COLO668 (cell line): ENCODE results near the gene OPRL1.
"Not testable (repeated sequence)": the region's sequence is repeated elsewhere in the genome, so short reads cannot be mapped to it uniquely, and the experiment has no call there.

ENCODE experiments used
- DNase-seq: peaks from one replicate; lab custom pipeline; 2025; ENCODE audit not compliant: unreplicated experiment; lab: John Stamatoyannopoulos, UW

The OPRL1 gene

DNA sequence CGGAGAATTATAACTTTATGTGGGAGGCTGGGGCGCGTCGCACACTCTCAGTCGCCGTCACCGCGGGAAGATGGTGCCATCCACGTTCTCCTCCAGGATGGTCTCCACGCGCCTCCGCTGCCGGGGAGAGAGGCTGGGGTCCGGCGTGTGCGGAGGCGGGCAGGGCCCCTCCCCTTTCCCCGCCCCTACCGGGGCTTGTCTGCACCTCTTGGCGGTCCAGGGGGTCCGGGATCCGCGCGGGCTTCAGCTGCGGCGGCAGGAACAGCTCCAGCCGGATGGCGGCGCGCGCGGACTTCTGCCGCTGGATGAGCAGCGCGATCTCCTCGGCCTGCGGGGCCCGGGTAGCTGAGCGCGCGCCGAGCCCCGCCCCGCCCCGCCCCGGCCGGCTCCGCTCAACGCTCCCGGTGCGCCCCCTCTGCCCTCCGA is 3.5 kb downstream of the OPRL1 start:
- DNase-seq = peak; percentile 79

- DNase-seq = no peak
These were observed 4.2 kb downstream of the OPRL1 start, which contains the start of gene LKAAEAR1 for GRCh38 chr20:64083804-64084684. TSS of gene LKAAEAR1 (minus strand) at chr20:64084398. CDS start at chr20:64084219, 179 bp downstream.

GRCh38 chr20:64084685-64085152 is 4.8 kb downstream of the OPRL1 start:
- no peak for DNase-seq

DNA sequence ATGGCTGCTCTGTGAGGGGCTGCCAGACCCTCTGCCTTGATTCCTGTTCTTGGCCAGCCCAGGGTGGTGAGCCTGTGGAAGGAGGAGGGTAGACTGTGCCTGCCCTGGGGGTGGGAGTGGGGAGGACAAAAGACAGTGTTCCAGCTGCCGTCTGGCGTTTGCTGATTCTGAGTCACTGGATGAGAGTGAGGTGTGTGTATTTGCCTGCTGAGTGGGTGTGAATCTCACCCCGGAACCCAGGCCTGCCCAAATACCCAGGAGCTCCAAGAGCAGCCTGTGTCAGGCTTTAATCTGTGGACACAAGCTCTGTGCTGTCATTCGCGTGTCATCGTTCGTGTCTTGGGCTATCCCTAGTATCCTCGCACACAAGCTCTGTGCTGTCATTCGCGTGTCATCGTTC is 6.9 kb downstream of the OPRL1 start:
- DNase-seq = no peak

DNA sequence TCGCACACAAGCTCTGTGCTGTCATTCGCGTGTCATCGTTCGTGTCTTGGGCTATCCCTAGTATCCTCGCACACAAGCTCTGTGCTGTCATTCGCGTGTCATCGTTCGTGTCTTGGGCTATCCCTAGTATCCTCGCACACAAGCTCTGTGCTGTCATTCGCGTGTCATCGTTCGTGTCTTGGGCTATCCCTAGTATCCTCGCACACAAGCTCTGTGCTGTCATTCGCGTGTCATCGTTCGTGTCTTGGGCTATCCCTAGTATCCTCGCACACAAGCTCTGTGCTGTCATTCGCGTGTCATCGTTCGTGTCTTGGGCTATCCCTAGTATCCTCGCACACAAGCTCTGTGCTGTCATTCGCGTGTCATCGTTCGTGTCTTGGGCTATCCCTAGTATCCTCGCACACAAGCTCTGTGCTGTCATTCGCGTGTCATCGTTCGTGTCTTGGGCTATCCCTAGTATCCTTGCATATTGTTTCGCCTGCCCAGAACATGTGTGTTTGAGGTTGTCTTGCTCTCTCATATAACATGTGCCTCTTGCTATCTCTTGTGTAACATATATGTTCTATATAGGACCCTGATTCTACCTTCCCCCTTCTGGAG is 7.4 kb downstream of the OPRL1 start:
- not testable (repeated sequence) for DNase-seq

DNA sequence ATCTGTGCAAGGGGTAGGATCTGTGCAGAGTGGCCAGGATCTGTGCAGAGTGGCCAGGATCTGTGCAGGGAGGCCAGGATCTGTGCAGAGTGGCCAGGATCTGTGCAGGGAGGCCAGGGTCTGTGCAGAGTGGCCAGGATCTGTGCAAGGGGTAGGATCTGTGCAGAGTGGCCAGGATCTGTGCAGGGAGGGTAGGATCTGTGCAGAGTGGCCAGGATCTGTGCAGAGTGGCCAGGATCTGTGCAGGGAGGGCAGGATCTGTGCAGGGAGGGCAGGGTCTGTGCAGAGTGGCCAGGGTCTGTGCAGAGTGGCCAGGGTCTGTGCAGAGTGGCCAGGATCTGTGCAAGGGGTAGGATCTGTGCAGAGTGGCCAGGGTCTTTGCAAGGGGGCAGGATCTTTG is 8.7 kb downstream of the OPRL1 start:
- not testable (repeated sequence) for DNase-seq

GRCh38 chr20:64090165-64090564 is 10.3 kb downstream of the OPRL1 start:
- peak; percentile 30 for DNase-seq

DNA sequence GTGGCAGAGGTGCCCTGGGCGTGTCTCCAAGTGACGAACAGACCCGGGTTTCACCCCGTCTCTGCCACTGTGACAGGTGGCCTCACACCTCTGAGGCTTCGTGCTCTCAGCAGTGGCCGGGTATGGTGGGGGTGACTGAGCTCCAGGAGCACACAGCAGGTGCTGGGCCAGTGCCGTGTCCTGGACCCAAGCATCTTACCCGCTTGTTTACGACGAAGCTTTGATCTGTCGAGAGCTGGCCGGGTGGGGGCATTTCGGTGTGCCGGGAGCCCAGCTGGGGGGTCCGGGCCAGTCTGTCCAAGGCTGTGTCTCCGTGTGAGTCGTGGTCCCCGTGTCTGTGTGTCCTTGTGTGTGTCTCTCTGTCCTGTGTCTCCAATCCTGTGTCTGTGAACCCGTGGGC is 11.5 kb downstream of the OPRL1 start:
- no peak for DNase-seq

DNA sequence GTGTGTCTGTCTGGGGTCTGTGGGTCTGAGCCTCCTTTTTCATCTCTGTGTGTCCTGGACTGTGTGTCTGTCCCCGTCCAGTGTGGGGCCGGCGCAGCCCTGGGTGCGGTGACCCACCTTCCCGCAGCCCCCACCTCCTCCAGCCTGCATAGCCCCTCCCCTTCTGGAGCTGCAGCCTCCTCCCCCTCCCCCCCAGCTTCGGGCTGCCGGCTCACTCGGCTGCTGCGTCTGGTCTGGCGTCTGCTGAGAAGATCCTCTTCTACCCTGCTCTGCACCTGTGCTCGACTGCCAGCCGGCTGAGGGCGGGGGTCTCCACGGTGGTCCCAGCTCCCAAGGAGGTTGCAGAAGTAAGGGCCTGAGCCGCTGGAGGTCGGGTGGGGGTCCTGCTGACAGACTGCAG is 11.9 kb downstream of the OPRL1 start:
- DNase-seq = no peak

DNA sequence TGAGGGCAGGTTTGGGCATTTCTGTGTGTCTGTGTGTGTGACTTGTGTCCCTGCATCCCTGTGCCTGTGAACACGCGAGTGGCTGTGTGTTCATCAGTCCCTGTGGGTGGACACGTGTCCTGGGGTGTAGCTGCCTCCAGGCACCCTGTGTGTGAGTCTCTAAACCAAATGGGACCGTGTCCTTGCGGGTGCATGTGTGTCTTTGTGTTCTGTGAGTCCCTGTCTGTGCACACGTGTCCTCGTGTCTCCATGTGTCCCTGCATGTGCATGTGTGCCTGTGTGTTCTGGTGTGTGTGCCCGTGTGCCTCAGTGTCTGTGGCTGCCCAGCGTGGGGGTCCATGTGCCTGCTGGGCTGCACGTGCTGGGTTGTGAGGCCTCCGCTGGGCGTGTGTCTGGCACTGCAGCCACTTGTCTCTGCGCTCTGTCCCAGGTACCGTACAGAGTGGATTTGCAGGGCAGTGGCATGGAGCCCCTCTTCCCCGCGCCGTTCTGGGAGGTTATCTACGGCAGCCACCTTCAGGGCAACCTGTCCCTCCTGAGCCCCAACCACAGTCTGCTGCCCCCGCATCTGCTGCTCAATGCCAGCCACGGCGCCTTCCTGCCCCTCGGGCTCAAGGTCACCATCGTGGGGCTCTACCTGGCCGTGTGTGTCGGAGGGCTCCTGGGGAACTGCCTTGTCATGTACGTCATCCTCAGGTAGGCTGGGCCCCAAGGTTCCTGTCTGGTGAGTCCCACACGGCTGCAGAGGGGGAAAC is 12.6 kb downstream of the OPRL1 start:
- no peak for DNase-seq

DNA sequence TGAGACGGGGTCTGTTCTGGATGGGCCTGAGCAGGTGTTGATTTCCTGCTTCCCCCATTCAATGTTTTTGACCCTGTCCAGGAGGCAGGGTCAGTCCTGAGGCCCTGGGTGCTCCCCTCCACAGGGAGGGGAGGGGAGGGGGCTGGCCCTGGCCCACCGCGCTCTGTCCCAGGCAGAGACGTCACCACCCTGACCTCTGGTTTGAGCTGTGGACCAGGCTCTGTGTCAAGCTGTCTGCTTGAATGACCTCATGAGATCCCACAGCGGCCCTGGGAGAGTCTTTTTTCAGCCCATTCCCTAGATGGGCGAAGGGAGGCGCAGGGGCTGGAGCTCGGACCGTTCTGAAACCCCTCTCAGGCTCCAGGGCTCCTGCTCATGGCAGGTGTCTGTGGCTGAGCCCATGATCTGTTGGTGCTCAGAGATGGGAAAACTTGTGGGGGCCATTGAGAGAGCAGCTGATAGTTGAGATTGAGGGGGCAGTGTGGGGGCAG is 13.2 kb downstream of the OPRL1 start:
- DNase-seq = peak; percentile 22

GRCh38 chr20:64095455-64095854 is 15.6 kb downstream of the OPRL1 start:
- DNase-seq = no peak

DNA sequence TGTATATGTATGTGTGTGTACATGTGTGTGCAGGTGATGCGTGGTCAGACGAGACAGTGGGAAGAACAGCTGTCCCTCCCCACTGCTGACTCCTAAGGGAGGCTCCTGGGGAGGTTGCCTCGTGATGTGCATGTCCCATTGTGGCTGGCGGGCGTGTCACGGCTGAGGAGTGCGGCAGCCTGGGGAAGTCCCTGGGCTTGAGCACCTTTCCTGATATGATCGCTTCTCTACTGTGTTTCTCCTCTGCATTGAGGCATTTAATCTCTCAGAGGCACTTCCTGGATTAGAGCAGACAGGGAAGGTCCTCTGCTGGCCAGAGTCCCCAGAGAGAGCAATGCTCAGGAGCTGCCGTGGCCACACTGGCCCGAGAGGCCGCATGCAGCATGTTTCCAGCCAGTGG is 16.0 kb downstream of the OPRL1 start:
- peak; percentile 23 for DNase-seq

DNA sequence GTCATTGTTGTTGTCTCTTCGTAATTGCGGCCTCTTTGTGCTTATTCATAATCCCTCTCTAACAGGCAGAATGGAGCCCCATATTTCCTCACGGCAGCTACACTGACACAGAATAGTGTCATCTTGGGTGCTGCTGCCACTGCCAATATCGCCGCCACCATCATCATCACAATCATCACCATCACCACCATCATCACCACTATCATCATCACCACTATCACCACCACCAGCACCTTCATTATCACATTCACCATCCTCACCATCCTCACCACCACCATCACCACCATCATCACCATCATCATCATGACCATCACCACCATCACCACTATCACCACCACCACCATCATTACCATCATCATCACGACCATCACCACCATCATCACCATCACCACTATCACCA is 16.7 kb downstream of the OPRL1 start:
- DNase-seq = no peak

- DNase-seq = no peak
These were observed 18.7 kb downstream of the OPRL1 start for GRCh38 chr20:64098471-64099013.

- DNase-seq = peak; percentile 23
These were observed 19.4 kb downstream of the OPRL1 start for GRCh38 chr20:64099086-64099786.

GRCh38 chr20:64099880-64100565 is 20.1 kb downstream of the OPRL1 start:
- no peak for DNase-seq

DNA sequence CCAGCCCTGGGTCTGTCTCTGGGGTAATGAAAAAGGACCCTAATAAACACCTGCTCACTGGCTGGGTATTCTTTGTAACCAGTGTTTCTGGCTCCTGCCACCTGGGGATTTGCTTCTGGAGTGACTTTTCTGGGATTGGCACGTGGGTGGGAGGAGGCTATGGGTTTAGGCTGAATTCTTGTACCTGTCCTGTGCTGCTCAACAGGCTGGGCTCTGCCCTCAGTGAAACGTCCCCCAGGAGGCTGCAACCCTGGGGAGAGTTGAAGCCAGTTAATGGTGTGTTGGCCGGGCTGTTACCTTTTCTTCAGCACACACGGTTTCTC is 20.6 kb downstream of the OPRL1 start:
- no peak for DNase-seq

DNA sequence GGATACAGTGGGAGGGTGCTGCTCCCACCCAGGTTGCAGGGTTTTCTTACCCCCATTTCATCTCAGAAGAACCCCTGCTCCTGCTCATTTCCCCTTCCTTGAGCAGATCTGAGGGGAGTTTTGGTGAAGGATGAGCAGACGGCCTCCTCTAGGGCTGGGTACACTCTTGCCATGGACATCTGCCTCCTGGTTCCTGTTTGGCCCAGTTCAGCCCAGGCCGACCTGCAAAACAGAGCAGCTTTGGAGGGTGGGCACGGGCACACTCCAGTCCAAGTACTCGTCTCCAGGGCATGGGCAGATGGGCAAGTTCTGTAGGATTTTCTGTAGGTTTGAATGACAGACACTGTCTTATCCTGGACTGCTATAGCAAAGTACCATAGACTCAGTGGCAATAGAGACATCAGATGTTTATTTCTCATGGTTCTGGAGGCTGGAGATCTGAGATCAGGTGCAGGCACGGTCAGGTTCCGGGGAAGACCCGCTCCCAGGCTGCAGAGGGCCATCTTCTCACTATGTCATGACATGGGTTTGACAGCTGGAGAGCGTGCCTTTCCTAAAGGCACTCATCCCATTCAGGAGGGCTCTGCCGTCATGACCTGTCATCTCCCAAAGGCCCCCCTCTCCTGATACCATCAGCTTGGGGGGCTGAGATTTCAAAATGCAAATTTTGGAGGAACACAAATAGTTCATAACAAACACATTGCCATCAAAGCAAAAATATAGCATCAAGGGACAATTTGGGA is 21.2 kb downstream of the OPRL1 start:
- no peak for DNase-seq
